MCF 10A (cell line): ENCODE measurements around the gene RSBN1. TPM values are rescaled to one million over a fixed set of nuclear protein-coding genes. Genes with fewer than 3 reads are reported as not detected.

ENCODE experiments used
- BruUV-seq: library from RNA; stranded (reverse); fragments of 400-500 nt; replicated peaks from 2 replicates; lab custom pipeline; 2021; lab: Mats Ljungman, UMichigan
- CTCF ChIA-PET: fragments of 300-600 bp; sonication (Branson Sonifier 250); formaldehyde crosslinking; extraction: SDS; loops from one replicate; lab custom pipeline; 2021; ENCODE audit warnings: antibody characterized with exemption, inconsistent platforms; lab: Yijun Ruan, JAX
- POLR2A ChIA-PET: fragments of 300-600, 350-650 bp; sonication (Branson Sonifier 250); formaldehyde crosslinking; extraction: SDS; loops from one replicate; lab custom pipeline; 2020; ENCODE audit warnings: antibody characterized with exemption, inconsistent platforms; lab: Yijun Ruan, JAX
- DNase-seq: peaks from one replicate; pipeline ENCODE4 v3.0.0-alpha.2; 2018; ENCODE audit not compliant: unreplicated experiment
- H3K27ac Mint-ChIP-seq: one replicate; pipeline ENCODE4 v1.8.0; 2022; ENCODE audit warnings: mild to moderate bottlenecking, low read depth, mixed read lengths; ENCODE audit not compliant: unreplicated experiment
- H3K27me3 Mint-ChIP-seq: one replicate; pipeline ENCODE4 v1.8.0; 2022; ENCODE audit warnings: mixed read lengths; ENCODE audit not compliant: insufficient read depth, unreplicated experiment
- H3K36me3 Mint-ChIP-seq: one replicate; pipeline ENCODE4 v1.8.0; 2022; ENCODE audit warnings: mild to moderate bottlenecking, moderate library complexity, mixed read lengths; ENCODE audit not compliant: insufficient read depth, unreplicated experiment
- H3K4me1 Mint-ChIP-seq: one replicate; pipeline ENCODE4 v1.8.0; 2022; ENCODE audit warnings: mixed read lengths; ENCODE audit not compliant: insufficient read depth, unreplicated experiment
- H3K4me3 Mint-ChIP-seq: one replicate; pipeline ENCODE4 v1.8.0; 2022; ENCODE audit warnings: mild to moderate bottlenecking, moderate library complexity, mixed read lengths; ENCODE audit not compliant: unreplicated experiment
- H3K9me3 Mint-ChIP-seq: one replicate; pipeline ENCODE4 v1.8.0; 2022; ENCODE audit warnings: mixed read lengths; ENCODE audit not compliant: unreplicated experiment
- intact Hi-C: fragments of 100-400 bp; cut with micrococcal nuclease; formaldehyde crosslinking; loops from 2 replicates; pipeline ENCODE4 v1.14.1; 2022
- total RNA-seq: library from RNA; stranded (reverse); gene quantifications from 2 replicates; pipeline ENCODE4 v1.2.3, GENCODE V29; 2022
- TF ChIP-seq, protein P1 (sequence below): fragments of 200-600 bp; IDR thresholded peaks from one replicate; pipeline ENCODE4 v1.8.0; 2022; ENCODE audit warnings: antibody characterized with exemption, mild to moderate bottlenecking; ENCODE audit not compliant: unreplicated experiment

The RSBN1 gene
- total RNA-seq, 1 experiment from 2014 or later = 11.8 TPM

DNA sequence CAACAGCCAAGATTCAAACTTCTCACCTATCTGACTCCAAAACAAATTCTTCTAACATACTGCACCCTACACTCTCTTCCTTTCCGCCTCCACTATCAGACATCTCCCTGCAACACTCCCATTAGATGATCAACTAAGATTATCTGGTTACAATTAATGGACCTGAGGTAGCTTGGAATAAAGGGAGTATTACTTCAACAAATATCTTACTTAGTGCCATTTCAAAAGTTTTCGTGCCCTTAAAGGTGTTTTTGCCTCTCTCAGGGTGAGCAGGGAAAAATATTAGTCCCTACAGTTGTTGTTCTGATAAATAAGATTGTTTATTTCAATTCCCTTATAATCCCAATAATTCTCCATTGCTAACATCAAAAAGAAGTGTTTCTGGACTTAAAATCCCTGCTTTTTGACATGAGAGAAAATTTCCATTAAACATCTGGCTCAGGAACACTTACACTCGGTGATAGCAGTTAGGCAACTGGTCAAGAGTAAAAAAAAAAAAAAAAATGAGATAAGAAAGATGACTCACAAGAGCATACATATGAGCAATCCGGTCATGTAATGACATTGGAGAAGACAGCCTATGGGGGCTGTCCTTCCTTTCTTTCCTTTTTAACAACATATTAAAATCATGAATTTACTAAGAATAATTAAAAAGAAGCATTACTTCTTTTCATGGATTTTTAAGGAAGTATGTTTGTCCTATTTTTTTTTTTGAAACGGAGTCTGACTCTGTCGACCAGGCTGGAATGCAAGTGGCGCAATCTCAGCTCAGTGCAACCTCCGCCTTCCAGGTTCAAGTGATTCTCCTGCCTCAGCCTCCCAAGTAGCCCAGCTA, 7.6 kb downstream of the RSBN1 start:
- no peaks in the 10 kb centered on the region for H3K27me3 Mint-ChIP-seq
- peaks cover 13% of the 10 kb centered on the region for H3K36me3 Mint-ChIP-seq
- TF ChIP-seq, protein P1, sequence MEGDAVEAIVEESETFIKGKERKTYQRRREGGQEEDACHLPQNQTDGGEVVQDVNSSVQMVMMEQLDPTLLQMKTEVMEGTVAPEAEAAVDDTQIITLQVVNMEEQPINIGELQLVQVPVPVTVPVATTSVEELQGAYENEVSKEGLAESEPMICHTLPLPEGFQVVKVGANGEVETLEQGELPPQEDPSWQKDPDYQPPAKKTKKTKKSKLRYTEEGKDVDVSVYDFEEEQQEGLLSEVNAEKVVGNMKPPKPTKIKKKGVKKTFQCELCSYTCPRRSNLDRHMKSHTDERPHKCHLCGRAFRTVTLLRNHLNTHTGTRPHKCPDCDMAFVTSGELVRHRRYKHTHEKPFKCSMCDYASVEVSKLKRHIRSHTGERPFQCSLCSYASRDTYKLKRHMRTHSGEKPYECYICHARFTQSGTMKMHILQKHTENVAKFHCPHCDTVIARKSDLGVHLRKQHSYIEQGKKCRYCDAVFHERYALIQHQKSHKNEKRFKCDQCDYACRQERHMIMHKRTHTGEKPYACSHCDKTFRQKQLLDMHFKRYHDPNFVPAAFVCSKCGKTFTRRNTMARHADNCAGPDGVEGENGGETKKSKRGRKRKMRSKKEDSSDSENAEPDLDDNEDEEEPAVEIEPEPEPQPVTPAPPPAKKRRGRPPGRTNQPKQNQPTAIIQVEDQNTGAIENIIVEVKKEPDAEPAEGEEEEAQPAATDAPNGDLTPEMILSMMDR = no peak
- no TSS peak for BruUV-seq
- H3K9me3 Mint-ChIP-seq = no peaks in the 10 kb centered on the region
- H3K27ac Mint-ChIP-seq = no peak overlapping the region
- POLR2A ChIA-PET = interaction anchor here (0.7 to 1.9 kb wide), 4 partner anchors 8 to 45 kb away, joined by 3 to 6 read pairs (median 4); partner anchors contain the start of genes PHTF1 and RSBN1
- CTCF ChIA-PET = interaction anchor here (0.5 to 0.9 kb wide), 4 partner anchors 122 to 732 kb away, joined by 3 to 6 read pairs (median 3); no protein-coding TSS in a partner anchor
- intact Hi-C loops = no loop called here
- peak; percentile 59 for DNase-seq
- peak overlapping the region; percentile 16 for H3K4me3 Mint-ChIP-seq
- H3K4me1 Mint-ChIP-seq = peaks cover 22% of the 10 kb centered on the region

- peaks cover 17% of the 10 kb centered on the region for H3K4me1 Mint-ChIP-seq
- CTCF ChIA-PET = no interaction called here
- no peaks in the 10 kb centered on the region for H3K9me3 Mint-ChIP-seq
- TF ChIP-seq, protein P1 = no peak
- intact Hi-C loops = no loop called here
- H3K27ac Mint-ChIP-seq = no peak overlapping the region
- no peaks in the 10 kb centered on the region for H3K27me3 Mint-ChIP-seq
- POLR2A ChIA-PET = interaction anchor here (0.7 kb wide), 1 partner anchor 11 kb away, joined by 3 read pairs; no protein-coding TSS in a partner anchor
- no peak for DNase-seq
- H3K36me3 Mint-ChIP-seq = peaks cover 14% of the 10 kb centered on the region
- no peak overlapping the region for H3K4me3 Mint-ChIP-seq
- BruUV-seq = no TSS peak
Measured at GRCh38 chr1:113802367-113803007, 9.8 kb downstream of the RSBN1 start.

- TF ChIP-seq, protein P1 = no peak
- peaks cover 25% of the 10 kb centered on the region for H3K36me3 Mint-ChIP-seq
- H3K4me1 Mint-ChIP-seq = peaks cover 17% of the 10 kb centered on the region
- no peaks in the 10 kb centered on the region for H3K9me3 Mint-ChIP-seq
- no peaks in the 10 kb centered on the region for H3K27me3 Mint-ChIP-seq
- intact Hi-C loops = no loop called here
- ChIA-PET CTCF (interaction anchor here (0.7 to 1.1 kb wide), 2 partner anchors 145 to 178 kb away, joined by 3 read pairs; no protein-coding TSS in a partner anchor), POLR2A (interaction anchor here (0.8 to 1.3 kb wide), 2 partner anchors 10 to 42 kb away, joined by 3 to 6 read pairs; no protein-coding TSS in a partner anchor)
- no TSS peak for BruUV-seq
- no peak overlapping the region for H3K27ac Mint-ChIP-seq
- DNase-seq = no peak
- no peak overlapping the region for H3K4me3 Mint-ChIP-seq
Measured at GRCh38 chr1:113800487-113800886, 11.8 kb downstream of the RSBN1 start.

GRCh38 chr1:113797472-113797871, 14.8 kb downstream of the RSBN1 start:
- CTCF ChIA-PET = interaction anchor here (0.6 kb wide), 1 partner anchor 11 kb away, joined by 3 read pairs; no protein-coding TSS in a partner anchor
- POLR2A ChIA-PET = interaction anchor here (0.8 to 2.7 kb wide), 3 partner anchors 9 to 38 kb away, joined by 5 to 12 read pairs (median 5); partner anchors contain the start of gene PHTF1
- no TSS peak for BruUV-seq

More at GRCh38 chr1:113797472-113797871, 14.8 kb downstream of the RSBN1 start:
- no peaks in the 10 kb centered on the region for H3K27me3 Mint-ChIP-seq
- H3K4me1 Mint-ChIP-seq = peaks cover 23% of the 10 kb centered on the region
- H3K4me3 Mint-ChIP-seq = no peak overlapping the region
- H3K9me3 Mint-ChIP-seq = no peaks in the 10 kb centered on the region
- DNase-seq = no peak
- intact Hi-C loops = no loop called here
- TF ChIP-seq, protein P1 = no peak
- peaks cover 33% of the 10 kb centered on the region for H3K36me3 Mint-ChIP-seq
- H3K27ac Mint-ChIP-seq = no peak overlapping the region
